Kidney epithelial cell (primary cell): ENCODE results near the gene FOXL1. TPM values are rescaled to one million over a fixed set of nuclear protein-coding genes. Genes with fewer than 3 reads are reported as not detected.
A peak's percentile ranks its signal among the peaks of the same experiment; 100 is the strongest.

Source experiments
- DNase-seq: peaks from one replicate; pipeline ENCODE4 v3.0.0-alpha.2; 2010; ENCODE audit warnings: low read depth
- H3K27me3 ChIP-seq: 2 replicates; pipeline ENCODE4 v1.6.0; 2011; ENCODE audit warnings: low read length; ENCODE audit not compliant: control insufficient read depth, insufficient read depth
- H3K36me3 ChIP-seq: 2 replicates; pipeline ENCODE4 v1.5.1; 2011; ENCODE audit warnings: low read length; ENCODE audit not compliant: control insufficient read depth, insufficient read depth
- H3K4me3 ChIP-seq: 2 replicates; pipeline ENCODE4 v1.5.1; 2011; ENCODE audit warnings: low read depth, mild to moderate bottlenecking, control low read depth, low read length
- CTCF ChIP-seq: IDR thresholded peaks from 2 replicates; pipeline ENCODE4 v1.5.1; 2011; ENCODE audit warnings: mild to moderate bottlenecking, moderate library complexity, low read length, control low read depth, inconsistent platforms; ENCODE audit not compliant: insufficient read depth, poor library complexity, severe bottlenecking
- total RNA-seq: library from RNA; depleted of rRNA; stranded (reverse); fragments of >200 nt; gene quantifications from 2 replicates; pipeline ENCODE4 v1.2.3, GENCODE V29; 2015

Gene FOXL1
- total RNA-seq, 1 donor from 2014 or later: 9.0 TPM

DNA sequence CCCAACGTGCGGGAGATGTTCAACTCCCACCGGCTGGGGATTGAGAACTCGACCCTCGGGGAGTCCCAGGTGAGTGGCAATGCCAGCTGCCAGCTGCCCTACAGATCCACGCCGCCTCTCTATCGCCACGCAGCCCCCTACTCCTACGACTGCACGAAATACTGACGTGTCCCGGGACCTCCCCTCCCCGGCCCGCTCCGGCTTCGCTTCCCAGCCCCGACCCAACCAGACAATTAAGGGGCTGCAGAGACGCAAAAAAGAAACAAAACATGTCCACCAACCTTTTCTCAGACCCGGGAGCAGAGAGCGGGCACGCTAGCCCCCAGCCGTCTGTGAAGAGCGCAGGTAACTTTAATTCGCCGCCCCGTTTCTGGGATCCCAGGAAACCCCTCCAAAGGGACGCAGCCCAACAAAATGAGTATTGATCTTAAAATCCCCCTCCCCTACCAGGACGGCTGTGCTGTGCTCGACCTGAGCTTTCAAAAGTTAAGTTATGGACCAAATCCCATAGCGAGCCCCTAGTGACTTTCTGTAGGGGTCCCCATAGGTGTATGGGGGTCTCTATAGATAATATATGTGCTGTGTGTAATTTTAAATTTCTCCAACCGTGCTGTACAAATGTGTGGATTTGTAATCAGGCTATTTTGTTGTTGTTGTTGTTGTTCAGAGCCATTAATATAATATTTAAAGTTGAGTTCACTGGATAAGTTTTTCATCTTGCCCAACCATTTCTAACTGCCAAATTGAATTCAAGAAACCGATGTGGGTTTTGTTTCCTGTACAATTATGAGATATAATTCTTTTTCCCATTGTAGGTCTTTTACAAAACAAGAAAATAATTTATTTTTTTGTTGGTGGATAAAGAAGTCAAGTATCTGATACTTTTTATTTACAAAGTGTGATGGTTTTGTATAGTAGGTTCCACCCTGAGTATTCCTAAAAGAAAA, 9.4 kb upstream of the FOXL1 start:
- no peak for TF ChIP-seq CTCF
- no peak for DNase-seq
- Histone ChIP-seq H3K27me3 (peaks cover 2% of the 10 kb centered on the region), H3K4me3 (peak overlapping the region; percentile 89), H3K36me3 (peaks cover 1% of the 10 kb centered on the region)

- peaks cover 1% of the 10 kb centered on the region for H3K36me3 ChIP-seq
- TF ChIP-seq CTCF: no peak
- DNase-seq: no peak
- peak overlapping the region; percentile 89 for H3K4me3 ChIP-seq
- peaks cover 2% of the 10 kb centered on the region for H3K27me3 ChIP-seq
These were observed 8.5 kb upstream of the FOXL1 start for GRCh38 chr16:86569701-86570447.

- no peak for TF ChIP-seq CTCF
- H3K27me3 ChIP-seq: peaks cover 2% of the 10 kb centered on the region
- DNase-seq: no peak
- peaks cover 1% of the 10 kb centered on the region for H3K36me3 ChIP-seq
- peak overlapping the region; percentile 89 for H3K4me3 ChIP-seq
These were observed 7.5 kb upstream of the FOXL1 start for GRCh38 chr16:86570558-86571529.

DNA sequence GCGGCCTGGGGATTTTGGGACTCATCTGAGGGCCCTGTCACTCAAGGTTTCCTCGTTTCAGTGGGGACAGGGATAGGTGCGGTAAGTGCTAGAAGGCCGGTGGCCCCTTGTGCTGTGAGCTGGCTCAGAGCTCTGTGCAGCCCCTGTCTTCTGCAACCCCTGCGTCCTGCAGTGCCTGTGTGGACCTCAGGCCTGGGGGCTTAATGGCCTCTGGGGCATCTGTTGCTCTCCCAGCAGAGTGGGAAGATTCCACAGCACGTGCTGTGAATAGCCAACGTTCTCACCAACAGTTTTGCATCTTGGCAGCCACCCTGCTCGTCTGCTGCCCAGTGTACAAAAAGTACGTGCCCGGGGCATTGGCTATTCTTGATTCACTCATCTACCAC, 6.8 kb upstream of the FOXL1 start:
- peaks cover 2% of the 10 kb centered on the region for H3K27me3 ChIP-seq
- TF ChIP-seq CTCF: no peak
- DNase-seq: no peak

GRCh38 chr16:86572041-86572521, 6.3 kb upstream of the FOXL1 start:
- TF ChIP-seq CTCF: no peak
- Histone ChIP-seq H3K36me3 (peaks cover 1% of the 10 kb centered on the region), H3K4me3 (no peak overlapping the region), H3K27me3 (peaks cover 2% of the 10 kb centered on the region)
- DNase-seq: no peak

More for the DNA sequence above, 6.8 kb upstream of the FOXL1 start:
- H3K36me3 ChIP-seq: peaks cover 1% of the 10 kb centered on the region
- H3K4me3 ChIP-seq: peak overlapping the region; percentile 89
